HG03457 (cell line): ENCODE results near the gene F9.

Experiments used
- ATAC-seq: cut with Tn5 transposase; IDR thresholded peaks from one replicate; pipeline ENCODE4 v1.9.1; 2021; ENCODE audit warnings: moderate number of reproducible peaks; ENCODE audit not compliant: unreplicated experiment

Gene F9

DNA sequence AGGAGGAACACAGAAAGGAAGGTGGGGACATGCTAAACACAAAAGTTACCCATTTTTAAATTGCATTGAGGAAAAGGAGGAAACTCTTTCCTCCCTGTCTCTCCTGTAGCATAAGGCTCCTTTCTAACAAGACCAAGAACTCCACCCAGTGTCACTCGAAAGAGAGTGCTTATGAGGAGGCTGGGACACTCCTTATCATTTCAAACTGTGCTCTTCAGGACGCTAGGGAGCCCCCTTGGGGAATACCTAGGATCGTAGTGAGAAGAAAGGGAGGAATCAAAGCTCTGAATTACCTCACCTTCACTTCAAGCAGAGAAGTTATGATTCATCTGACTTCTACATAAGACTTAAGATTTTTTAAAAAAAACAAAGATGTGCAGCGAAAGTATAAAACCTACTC lies 65.5 kb downstream of the F9 start:
- no peak for ATAC-seq

DNA sequence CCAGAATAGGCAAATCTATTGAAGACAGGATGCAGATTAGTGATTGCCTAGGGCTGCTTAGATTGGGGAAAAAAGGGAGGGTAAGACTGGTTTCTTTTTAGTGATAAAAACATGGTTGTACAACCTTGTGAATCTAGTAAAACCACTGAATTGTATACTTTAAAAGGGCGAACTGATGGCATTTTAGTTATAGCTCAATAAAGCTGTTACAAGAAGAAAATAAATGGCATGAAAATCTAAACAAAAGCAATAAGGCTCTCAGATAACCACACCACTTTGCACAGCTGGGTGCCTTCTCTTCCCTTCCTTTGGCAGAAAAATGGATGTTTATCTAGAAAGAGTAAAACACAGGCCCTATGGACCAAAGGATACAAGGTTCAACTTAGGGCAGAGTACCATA lies 69.6 kb downstream of the F9 start:
- ATAC-seq = no peak
